ENCODE data around the gene CTNNA1. TPM values are rescaled to one million over a fixed set of nuclear protein-coding genes. Genes with fewer than 3 reads are reported as not detected.

CTNNA1 gene
- total and polyA plus RNA-seq, 9 of the 15 experiments (the other 6 are each of a cell fraction or from before 2014, with no cell fraction given), result 29.6 to 117 (median 89.1) TPM

GRCh38 chr5:138739938-138740337 lies 13.3 kb upstream of the CTNNA1 start:
- H3K9ac ChIP-seq (ENCODE audit: insufficient read depth in 1 of 2, low read depth in 2 of 2, low read length in 2 of 2), result no peak overlapping the region
- TF ChIP-seq ETS2 (tag; IDR thresholded peaks at IDR 0.05; ENCODE audit: borderline replicate concordance, poor library complexity, severe bottlenecking) (no peak), HNRNPLL (IDR thresholded peaks at IDR 0.05; ENCODE audit: low read depth, low read length, poor library complexity, severe bottlenecking) (no peak), SRSF1 (IDR thresholded peaks at IDR 0.05; ENCODE audit: low read depth, low read length) (no peak), ZBTB5 (IDR thresholded peaks at IDR 0.05) (no peak), RBFOX2 (IDR thresholded peaks at IDR 0.05; ENCODE audit: low read depth, low read length) (no peak), ZNF717 (CRISPR knock-in tag; IDR thresholded peaks at IDR 0.05) (no peak), PURB (CRISPR knock-in tag; IDR thresholded peaks at IDR 0.05; ENCODE audit: low read depth) (no peak), TAF1 (IDR thresholded peaks at IDR 0.05; ENCODE audit: control insufficient read depth, extremely low read depth, insufficient read depth, low read length, severe bottlenecking) (no peak), GTF2F1 (IDR thresholded peaks at IDR 0.05; ENCODE audit: low read depth, low read length) (no peak), RNF2 (IDR thresholded peaks at IDR 0.05) (no peak), ZNF174 (CRISPR knock-in tag; IDR thresholded peaks at IDR 0.05) (no peak), ZNF175 (CRISPR knock-in tag; IDR thresholded peaks at IDR 0.05; ENCODE audit: low read depth) (no peak)
- TF ChIP-seq, protein P1, sequence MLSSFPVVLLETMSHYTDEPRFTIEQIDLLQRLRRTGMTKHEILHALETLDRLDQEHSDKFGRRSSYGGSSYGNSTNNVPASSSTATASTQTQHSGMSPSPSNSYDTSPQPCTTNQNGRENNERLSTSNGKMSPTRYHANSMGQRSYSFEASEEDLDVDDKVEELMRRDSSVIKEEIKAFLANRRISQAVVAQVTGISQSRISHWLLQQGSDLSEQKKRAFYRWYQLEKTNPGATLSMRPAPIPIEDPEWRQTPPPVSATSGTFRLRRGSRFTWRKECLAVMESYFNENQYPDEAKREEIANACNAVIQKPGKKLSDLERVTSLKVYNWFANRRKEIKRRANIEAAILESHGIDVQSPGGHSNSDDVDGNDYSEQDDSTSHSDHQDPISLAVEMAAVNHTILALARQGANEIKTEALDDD (IDR thresholded peaks at IDR 0.05), result no peak
- H3K36me3 ChIP-seq (ENCODE audit: control insufficient read depth, insufficient read depth, low read length), result no peaks in the 10 kb centered on the region
- no peaks in the 10 kb centered on the region for H3K9me3 ChIP-seq (replicated peaks; ENCODE audit: control insufficient read depth, insufficient read depth, low read depth, low read length)
- no peak overlapping the region for H2AFZ ChIP-seq (ENCODE audit: low read depth, low read length)
- in situ Hi-C loops (cut with MboI), result no loop called here
- 88% methylated on average over 1 of the region's 1 CpG for WGBS (ENCODE audit: insufficient coverage, low coverage, missing lambda C conversion rate)
- CTCF ChIA-PET (ENCODE audit: low intra/inter-chr PET ratio), result no interaction called here
- H3K4me1 ChIP-seq (replicated peaks in 1 of 2; ENCODE audit: control insufficient read depth in 2 of 2, insufficient read depth in 2 of 2, low read length in 2 of 2), result no peaks in the 10 kb centered on the region; a peak in 1 of 5 replicates
- no peaks in the 10 kb centered on the region for H3K27me3 ChIP-seq (ENCODE audit: control insufficient read depth in 2 of 2, insufficient read depth in 2 of 2, low read length in 2 of 2)
- BruUV-seq (replicated peaks), result no TSS peak
- no peak for ATAC-seq
- H3K9me1 ChIP-seq (ENCODE audit: control insufficient read depth, insufficient read depth, low read length), result no peaks in the 10 kb centered on the region
- POLR2A ChIA-PET, result interaction anchor here (1.1 kb wide), 1 partner anchor 12 kb away, joined by 3 read pairs; no protein-coding TSS in a partner anchor
- no peak overlapping the region for H3K4me2 ChIP-seq (ENCODE audit: insufficient read depth, low read length)
- intact Hi-C loops (cut with micrococcal nuclease), result no loop called here
- DNase-seq (ENCODE audit: extremely low read depth in 1 of 4, low spot score in 3 of 4), result no peak
- no peaks in the 10 kb centered on the region for H3K79me2 ChIP-seq (ENCODE audit: control insufficient read depth, insufficient read depth, low read length)
- H3K4me3 ChIP-seq, result no peak overlapping the region
- H3K27ac ChIP-seq (ENCODE audit: extremely low read depth, low read depth, low read length), result no peak overlapping the region
- H4K20me1 ChIP-seq (replicated peaks; ENCODE audit: control insufficient read depth, insufficient read depth, low read length), result no peaks in the 10 kb centered on the region
- FAIRE-seq, result no peak

Data from K562 (cell line).